GM23338 (cell line): ENCODE data around the gene TMEM8B. TPM values are rescaled to one million over a fixed set of nuclear protein-coding genes. Genes with fewer than 3 reads are reported as not detected.

Experiments
- ATAC-seq: fragments of 200-7000 bp; cut with Tn5 transposase; 3 replicates; pipeline ENCODE4 v1.9.1; 2020
- DNase-seq: peaks from one replicate; pipeline ENCODE4 v3.0.0-alpha.2; 2015; ENCODE audit warnings: low spot score
- H2AFZ ChIP-seq: fragments of 200-600 bp; sonication (generic); 2 replicates; pipeline ENCODE4 v1.8.0; 2016; ENCODE audit warnings: antibody characterized with exemption, mild to moderate bottlenecking, moderate library complexity
- H3F3A ChIP-seq: fragments of 200-600 bp; sonication (generic); replicated peaks from 2 replicates; pipeline ENCODE4 v1.8.0; 2017; ENCODE audit warnings: antibody characterized with exemption, mixed run types, low read depth
- H3K27ac ChIP-seq: fragments of 200-600 bp; sonication (generic); 2 replicates; pipeline ENCODE4 v1.6.1; 2016; ENCODE audit warnings: low read depth
- H3K27me3 ChIP-seq: fragments of 200-600 bp; sonication (generic); 2 replicates; pipeline ENCODE4 v1.8.0; 2016; ENCODE audit warnings: mild to moderate bottlenecking, mixed run types, moderate library complexity; ENCODE audit not compliant: insufficient read depth
- H3K36me3 ChIP-seq: fragments of 200-600 bp; sonication (generic); 2 replicates; pipeline ENCODE4 v1.8.0; 2016; ENCODE audit warnings: mild to moderate bottlenecking; ENCODE audit not compliant: insufficient read depth
- H3K4me1 ChIP-seq: fragments of 200-600 bp; sonication (generic); 2 replicates; pipeline ENCODE4 v1.8.0; 2016; ENCODE audit warnings: mild to moderate bottlenecking, moderate library complexity; ENCODE audit not compliant: insufficient read depth
- H3K4me2 ChIP-seq: fragments of 200-600 bp; sonication (generic); 2 replicates; pipeline ENCODE4 v1.7.1; 2017; ENCODE audit warnings: mixed run types
- H3K4me3 ChIP-seq: fragments of 200-600 bp; sonication (generic); 2 replicates; pipeline ENCODE4 v1.6.1; 2016; ENCODE audit warnings: mixed run types
- H3K79me2 ChIP-seq: fragments of 200-600 bp; sonication (generic); replicated peaks from 2 replicates; pipeline ENCODE4 v1.8.0; 2017; ENCODE audit warnings: mild to moderate bottlenecking; ENCODE audit not compliant: insufficient read depth
- H3K9me2 ChIP-seq: fragments of 200-600 bp; sonication (generic); 2 replicates; pipeline ENCODE4 v1.8.0; 2017; ENCODE audit not compliant: insufficient read depth
- H4K20me1 ChIP-seq: fragments of 200-600 bp; sonication (generic); replicated peaks from 2 replicates; pipeline ENCODE4 v1.8.0; 2017; ENCODE audit warnings: mild to moderate bottlenecking; ENCODE audit not compliant: insufficient read depth
- H3K27ac Mint-ChIP-seq: 2 replicates; pipeline ENCODE4 v1.8.0; 2020; ENCODE audit warnings: inconsistent platforms, mild to moderate bottlenecking, moderate library complexity, mixed read lengths
- H3K27me3 Mint-ChIP-seq: 3 replicates; pipeline ENCODE4 v1.8.0; 2022; ENCODE audit warnings: low read depth, mild to moderate bottlenecking, moderate library complexity, mixed read lengths, inconsistent platforms; ENCODE audit not compliant: insufficient read depth, poor library complexity
- H3K36me3 Mint-ChIP-seq: 3 replicates; pipeline ENCODE4 v1.8.0; 2021; ENCODE audit warnings: low read depth, mild to moderate bottlenecking, inconsistent platforms, moderate library complexity, mixed read lengths
- H3K4me1 Mint-ChIP-seq: 3 replicates; pipeline ENCODE4 v1.8.0; 2020; ENCODE audit warnings: mild to moderate bottlenecking, inconsistent platforms, mixed read lengths
- H3K4me3 Mint-ChIP-seq: 3 replicates; pipeline ENCODE4 v1.8.0; 2021; ENCODE audit warnings: moderate library complexity, mild to moderate bottlenecking, inconsistent platforms, mixed read lengths
- H3K9me3 Mint-ChIP-seq: 3 replicates; pipeline ENCODE4 v1.8.0; 2020; ENCODE audit warnings: moderate library complexity, mild to moderate bottlenecking, inconsistent platforms, mixed read lengths
- CREB1 ChIP-seq: fragments of 250-450 bp; sonication (Bioruptor Pico); IDR thresholded peaks from 2 replicates; pipeline ENCODE4 v1.5.0; 2020; ENCODE audit warnings: low read depth, mild to moderate bottlenecking, moderate library complexity
- EZH2 ChIP-seq: fragments of 200-600 bp; sonication (generic); IDR thresholded peaks from one replicate; pipeline ENCODE4 v1.8.0; 2017; ENCODE audit warnings: antibody characterized with exemption, mild to moderate bottlenecking, low read depth; ENCODE audit not compliant: unreplicated experiment
- EZH2phosphoT487 ChIP-seq: fragments of 200-600 bp; sonication (generic); IDR thresholded peaks from one replicate; pipeline ENCODE4 v1.8.1; 2018; ENCODE audit warnings: antibody characterized with exemption; ENCODE audit not compliant: unreplicated experiment
- JUNB ChIP-seq: IDR thresholded peaks from one replicate; pipeline ENCODE4 v1.6.1; 2016; ENCODE audit warnings: antibody characterized with exemption; ENCODE audit not compliant: unreplicated experiment
- NANOG ChIP-seq: IDR thresholded peaks from 2 replicates; pipeline ENCODE4 v1.6.1; 2016; ENCODE audit warnings: antibody characterized with exemption, borderline replicate concordance
- POLR2AphosphoS5 ChIP-seq: IDR thresholded peaks from 2 replicates; pipeline ENCODE4 v1.6.1; 2016; ENCODE audit warnings: antibody characterized with exemption, low read depth
- STAT1 ChIP-seq: IDR thresholded peaks from one replicate; pipeline ENCODE4 v1.6.1; 2016; ENCODE audit warnings: antibody characterized with exemption; ENCODE audit not compliant: unreplicated experiment
- ZNF114 ChIP-seq: fragments of 250-450 bp; sonication (Bioruptor Pico); IDR thresholded peaks from 2 replicates; pipeline ENCODE4 v1.5.0; 2020; ENCODE audit warnings: mild to moderate bottlenecking, moderate library complexity
- ZNF331 ChIP-seq: fragments of 250-450 bp; sonication (Bioruptor Pico); IDR thresholded peaks from 2 replicates; pipeline ENCODE4 v1.5.0; 2020; ENCODE audit warnings: low read depth, mild to moderate bottlenecking, moderate library complexity
- polyA plus RNA-seq: library from polyadenylated mRNA; unstranded; fragments of >200 nt; fragmentation: Nextera tagmentation; extraction: Ambion mirVana; gene quantifications from 2 replicates; pipeline ENCODE4 v1.2.1, GENCODE V29; 2016
- total RNA-seq: library from RNA; depleted of rRNA; stranded (reverse); fragments of >200 nt; shearing (Covaris generic); gene quantifications from 2 replicates; pipeline ENCODE4 v1.2.3, GENCODE V29; 2014
- TF ChIP-seq, protein P1 (sequence below): IDR thresholded peaks from 2 replicates; pipeline ENCODE4 v1.6.1; 2016; ENCODE audit warnings: antibody characterized with exemption
- TF ChIP-seq, protein P2 (sequence below): IDR thresholded peaks from one replicate; pipeline ENCODE4 v1.6.1; 2018; ENCODE audit warnings: antibody characterized with exemption; ENCODE audit not compliant: unreplicated experiment

Gene TMEM8B
- total and polyA plus RNA-seq, 2 experiments from 2014 or later = 4.2 to 5.5 TPM

GRCh38 chr9:35863583-35863982 lies 34.6 kb downstream of the TMEM8B start:
- no peak for TF ChIP-seq EZH2
- TF ChIP-seq POLR2AphosphoS5 = no peak
- no peak for TF ChIP-seq STAT1
- TF ChIP-seq NANOG = no peak
- ATAC-seq (no peak), DNase-seq (no peak)
- no peaks in the 10 kb centered on the region for H3K27me3 ChIP-seq
- H3K9me2 ChIP-seq = no peaks in the 10 kb centered on the region
- Mint-ChIP-seq H3K9me3 (no peaks in the 10 kb centered on the region), H3K27ac (no peak overlapping the region), H3K4me3 (no peak overlapping the region), H3K36me3 (no peaks in the 10 kb centered on the region; the same call in 2 of the 3 replicates), H3K4me1 (peaks cover 13% of the 10 kb centered on the region), H3K27me3 (peaks cover 16% of the 10 kb centered on the region)
- no peaks in the 10 kb centered on the region for H3F3A ChIP-seq
- H3K4me2 ChIP-seq = no peak overlapping the region
- H3K27ac ChIP-seq = no peak overlapping the region
- H3K4me1 ChIP-seq = peaks cover 9% of the 10 kb centered on the region; the same call in 1 of the 2 replicates
- H2AFZ ChIP-seq = no peak overlapping the region
- H4K20me1 ChIP-seq = no peaks in the 10 kb centered on the region
- no peak overlapping the region for H3K4me3 ChIP-seq
- no peaks in the 10 kb centered on the region for H3K79me2 ChIP-seq
- no peaks in the 10 kb centered on the region for H3K36me3 ChIP-seq

DNA sequence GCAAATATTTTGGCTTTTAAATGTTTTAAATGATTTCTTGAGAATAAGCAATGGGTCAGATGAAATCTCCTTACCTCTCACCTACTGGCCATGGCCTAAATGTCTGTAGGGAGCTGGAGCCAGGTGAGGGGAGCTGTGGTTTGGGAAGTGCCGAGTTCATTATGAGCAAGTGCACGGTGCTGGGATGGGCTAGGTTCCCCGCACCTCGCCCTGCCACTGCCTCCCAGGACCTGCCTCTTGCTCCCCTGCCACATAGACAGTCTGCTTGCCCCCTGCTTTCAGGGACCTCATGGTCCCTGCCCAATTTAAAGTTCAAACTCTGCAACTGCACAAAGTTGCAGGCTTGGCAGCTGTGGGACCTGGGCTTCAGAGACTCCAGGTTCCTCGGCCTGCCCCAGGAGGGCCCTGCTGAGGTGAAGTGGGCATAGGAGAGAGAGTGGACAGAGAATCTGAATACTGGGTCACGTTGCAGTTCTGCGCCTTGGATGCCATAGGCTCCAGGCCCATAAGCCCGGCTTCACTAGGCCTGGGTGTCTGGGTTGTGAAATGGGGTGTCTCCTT lies 35.7 kb downstream of the TMEM8B start:
- Histone ChIP-seq H3K27ac (no peak overlapping the region), H3K4me1 (peaks cover 14% of the 10 kb centered on the region; the same call in 1 of the 2 replicates), H4K20me1 (no peaks in the 10 kb centered on the region), H3F3A (no peaks in the 10 kb centered on the region), H2AFZ (no peak overlapping the region), H3K27me3 (no peaks in the 10 kb centered on the region), H3K4me2 (no peak overlapping the region), H3K36me3 (no peaks in the 10 kb centered on the region), H3K4me3 (no peak overlapping the region), H3K9me2 (peaks cover 5% of the 10 kb centered on the region; the same call in 1 of the 2 replicates), H3K79me2 (no peaks in the 10 kb centered on the region)
- DNase-seq (no peak), ATAC-seq (peak; percentile 30; the same call in 2 of the 3 replicates)
- TF ChIP-seq JUNB = no peak
- TF ChIP-seq POLR2AphosphoS5 = no peak
- no peak for TF ChIP-seq NANOG
- TF ChIP-seq STAT1 = no peak
- no peak for TF ChIP-seq CREB1
- TF ChIP-seq, protein P1, sequence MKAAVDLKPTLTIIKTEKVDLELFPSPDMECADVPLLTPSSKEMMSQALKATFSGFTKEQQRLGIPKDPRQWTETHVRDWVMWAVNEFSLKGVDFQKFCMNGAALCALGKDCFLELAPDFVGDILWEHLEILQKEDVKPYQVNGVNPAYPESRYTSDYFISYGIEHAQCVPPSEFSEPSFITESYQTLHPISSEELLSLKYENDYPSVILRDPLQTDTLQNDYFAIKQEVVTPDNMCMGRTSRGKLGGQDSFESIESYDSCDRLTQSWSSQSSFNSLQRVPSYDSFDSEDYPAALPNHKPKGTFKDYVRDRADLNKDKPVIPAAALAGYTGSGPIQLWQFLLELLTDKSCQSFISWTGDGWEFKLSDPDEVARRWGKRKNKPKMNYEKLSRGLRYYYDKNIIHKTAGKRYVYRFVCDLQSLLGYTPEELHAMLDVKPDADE = no peak
- TF ChIP-seq ZNF331 (CRISPR knock-in tag) = no peak
- no peak for TF ChIP-seq EZH2phosphoT487
- H3K27ac Mint-ChIP-seq = no peak overlapping the region
- H3K27me3 Mint-ChIP-seq = peaks cover 14% of the 10 kb centered on the region
- H3K4me1 Mint-ChIP-seq = peaks cover 23% of the 10 kb centered on the region
- H3K4me3 Mint-ChIP-seq = no peak overlapping the region
- peaks cover under 1% of the 10 kb centered on the region; the same call in 1 of the 3 replicates for H3K36me3 Mint-ChIP-seq
- H3K9me3 Mint-ChIP-seq = no peaks in the 10 kb centered on the region

DNA sequence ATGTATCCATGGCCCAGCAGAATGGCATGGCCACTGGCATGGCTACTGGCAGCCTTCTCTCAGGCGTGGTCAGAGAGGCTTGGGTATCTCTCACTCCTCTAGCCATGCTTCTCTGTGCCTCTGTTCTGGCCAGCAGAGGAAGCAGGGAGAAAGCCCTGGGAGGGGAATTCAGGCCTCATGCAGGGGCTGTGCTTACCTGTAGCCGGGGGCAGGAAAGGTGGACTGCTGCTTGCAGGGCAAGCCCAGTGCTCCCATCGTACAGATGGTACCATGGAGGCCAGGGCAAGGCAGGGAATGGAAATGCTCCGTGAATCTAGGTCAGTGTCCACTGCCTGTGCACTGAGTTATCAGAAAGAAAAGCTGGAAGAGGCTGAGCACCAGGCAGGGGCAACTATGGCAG lies 38.5 kb downstream of the TMEM8B start:
- no peak for ATAC-seq
- Histone ChIP-seq H3K4me1 (peaks cover 14% of the 10 kb centered on the region; the same call in 1 of the 2 replicates), H3K27me3 (no peaks in the 10 kb centered on the region), H3K9me2 (peaks cover 5% of the 10 kb centered on the region; the same call in 1 of the 2 replicates), H3K36me3 (no peaks in the 10 kb centered on the region), H3F3A (no peaks in the 10 kb centered on the region), H4K20me1 (no peaks in the 10 kb centered on the region), H3K79me2 (no peaks in the 10 kb centered on the region), H2AFZ (no peak overlapping the region), H3K4me2 (no peak overlapping the region), H3K27ac (no peak overlapping the region), H3K4me3 (no peak overlapping the region)
- H3K4me3 Mint-ChIP-seq = no peak overlapping the region
- DNase-seq = no peak
- peaks cover 12% of the 10 kb centered on the region for H3K27me3 Mint-ChIP-seq
- no peaks in the 10 kb centered on the region for H3K9me3 Mint-ChIP-seq
- H3K36me3 Mint-ChIP-seq = peaks cover 3% of the 10 kb centered on the region; the same call in 1 of the 3 replicates
- peaks cover 16% of the 10 kb centered on the region for H3K4me1 Mint-ChIP-seq
- no peak overlapping the region for H3K27ac Mint-ChIP-seq
- TF ChIP-seq CREB1 (no peak), EZH2 (no peak), POLR2AphosphoS5 (no peak), EZH2phosphoT487 (no peak), JUNB (no peak), ZNF114 (CRISPR knock-in tag) (no peak)
- TF ChIP-seq, protein P2, sequence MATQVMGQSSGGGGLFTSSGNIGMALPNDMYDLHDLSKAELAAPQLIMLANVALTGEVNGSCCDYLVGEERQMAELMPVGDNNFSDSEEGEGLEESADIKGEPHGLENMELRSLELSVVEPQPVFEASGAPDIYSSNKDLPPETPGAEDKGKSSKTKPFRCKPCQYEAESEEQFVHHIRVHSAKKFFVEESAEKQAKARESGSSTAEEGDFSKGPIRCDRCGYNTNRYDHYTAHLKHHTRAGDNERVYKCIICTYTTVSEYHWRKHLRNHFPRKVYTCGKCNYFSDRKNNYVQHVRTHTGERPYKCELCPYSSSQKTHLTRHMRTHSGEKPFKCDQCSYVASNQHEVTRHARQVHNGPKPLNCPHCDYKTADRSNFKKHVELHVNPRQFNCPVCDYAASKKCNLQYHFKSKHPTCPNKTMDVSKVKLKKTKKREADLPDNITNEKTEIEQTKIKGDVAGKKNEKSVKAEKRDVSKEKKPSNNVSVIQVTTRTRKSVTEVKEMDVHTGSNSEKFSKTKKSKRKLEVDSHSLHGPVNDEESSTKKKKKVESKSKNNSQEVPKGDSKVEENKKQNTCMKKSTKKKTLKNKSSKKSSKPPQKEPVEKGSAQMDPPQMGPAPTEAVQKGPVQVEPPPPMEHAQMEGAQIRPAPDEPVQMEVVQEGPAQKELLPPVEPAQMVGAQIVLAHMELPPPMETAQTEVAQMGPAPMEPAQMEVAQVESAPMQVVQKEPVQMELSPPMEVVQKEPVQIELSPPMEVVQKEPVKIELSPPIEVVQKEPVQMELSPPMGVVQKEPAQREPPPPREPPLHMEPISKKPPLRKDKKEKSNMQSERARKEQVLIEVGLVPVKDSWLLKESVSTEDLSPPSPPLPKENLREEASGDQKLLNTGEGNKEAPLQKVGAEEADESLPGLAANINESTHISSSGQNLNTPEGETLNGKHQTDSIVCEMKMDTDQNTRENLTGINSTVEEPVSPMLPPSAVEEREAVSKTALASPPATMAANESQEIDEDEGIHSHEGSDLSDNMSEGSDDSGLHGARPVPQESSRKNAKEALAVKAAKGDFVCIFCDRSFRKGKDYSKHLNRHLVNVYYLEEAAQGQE = no peak
- TF ChIP-seq, protein P1 = no peak
